ENCODE data around the gene LRRN4. TPM values are rescaled to one million over a fixed set of nuclear protein-coding genes. Genes with fewer than 3 reads are reported as not detected.

The LRRN4 gene
- total RNA-seq, 1 experiment from 2014 or later = 0.57 TPM

- ATAC-seq (no peak), DNase-seq (ENCODE audit: low read depth, low spot score) (no peak)
- Histone ChIP-seq H3K4me3 (ENCODE audit: low read depth in 2 of 2, low read length in 2 of 2) (no peak overlapping the region), H3K36me3 (ENCODE audit: control insufficient read depth, insufficient read depth, low read length) (peaks cover 12% of the 10 kb centered on the region), H3K9me3 (ENCODE audit: control insufficient read depth, insufficient read depth, low read depth, low read length) (no peaks in the 10 kb centered on the region), H3K27ac (ENCODE audit: low read length) (no peak overlapping the region), H3K27me3 (ENCODE audit: control insufficient read depth, insufficient read depth, low read length) (no peaks in the 10 kb centered on the region), H3K4me1 (ENCODE audit: control insufficient read depth, insufficient read depth, low read length) (no peaks in the 10 kb centered on the region)
- CTCF ChIA-PET = no interaction called here
- in situ Hi-C loops (cut with HindIII; ENCODE audit: low pct_unique_long_range_greater_than_20kb, low sequenced_read_pairs) = no loop called here
- no TSS peak for BruUV-seq (replicated peaks)
- no peak for TF ChIP-seq CTCF (IDR thresholded peaks at IDR 0.05)
- TF ChIP-seq TCF7L2 (IDR thresholded peaks at IDR 0.05; ENCODE audit: low read depth, low read length) = no peak
- TF ChIP-seq, protein P1, sequence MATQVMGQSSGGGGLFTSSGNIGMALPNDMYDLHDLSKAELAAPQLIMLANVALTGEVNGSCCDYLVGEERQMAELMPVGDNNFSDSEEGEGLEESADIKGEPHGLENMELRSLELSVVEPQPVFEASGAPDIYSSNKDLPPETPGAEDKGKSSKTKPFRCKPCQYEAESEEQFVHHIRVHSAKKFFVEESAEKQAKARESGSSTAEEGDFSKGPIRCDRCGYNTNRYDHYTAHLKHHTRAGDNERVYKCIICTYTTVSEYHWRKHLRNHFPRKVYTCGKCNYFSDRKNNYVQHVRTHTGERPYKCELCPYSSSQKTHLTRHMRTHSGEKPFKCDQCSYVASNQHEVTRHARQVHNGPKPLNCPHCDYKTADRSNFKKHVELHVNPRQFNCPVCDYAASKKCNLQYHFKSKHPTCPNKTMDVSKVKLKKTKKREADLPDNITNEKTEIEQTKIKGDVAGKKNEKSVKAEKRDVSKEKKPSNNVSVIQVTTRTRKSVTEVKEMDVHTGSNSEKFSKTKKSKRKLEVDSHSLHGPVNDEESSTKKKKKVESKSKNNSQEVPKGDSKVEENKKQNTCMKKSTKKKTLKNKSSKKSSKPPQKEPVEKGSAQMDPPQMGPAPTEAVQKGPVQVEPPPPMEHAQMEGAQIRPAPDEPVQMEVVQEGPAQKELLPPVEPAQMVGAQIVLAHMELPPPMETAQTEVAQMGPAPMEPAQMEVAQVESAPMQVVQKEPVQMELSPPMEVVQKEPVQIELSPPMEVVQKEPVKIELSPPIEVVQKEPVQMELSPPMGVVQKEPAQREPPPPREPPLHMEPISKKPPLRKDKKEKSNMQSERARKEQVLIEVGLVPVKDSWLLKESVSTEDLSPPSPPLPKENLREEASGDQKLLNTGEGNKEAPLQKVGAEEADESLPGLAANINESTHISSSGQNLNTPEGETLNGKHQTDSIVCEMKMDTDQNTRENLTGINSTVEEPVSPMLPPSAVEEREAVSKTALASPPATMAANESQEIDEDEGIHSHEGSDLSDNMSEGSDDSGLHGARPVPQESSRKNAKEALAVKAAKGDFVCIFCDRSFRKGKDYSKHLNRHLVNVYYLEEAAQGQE (IDR thresholded peaks at IDR 0.05; ENCODE audit: insufficient read depth in 1 of 2, low read depth in 2 of 2, low read length in 1 of 2) = no peak
- TF ChIP-seq SIN3A (IDR thresholded peaks at IDR 0.05; ENCODE audit: borderline replicate concordance, insufficient read depth, low read depth, low read length) = no peak
- no peak for TF ChIP-seq POLR2AphosphoS5 (IDR thresholded peaks at IDR 0.05; ENCODE audit: low read depth, low read length)
- intact Hi-C loops (cut with micrococcal nuclease; ENCODE audit: unreplicated experiment) = no loop called here
- POLR2A ChIA-PET = no interaction called here
These were observed 36.4 kb downstream of the LRRN4 start for GRCh38 chr20:6017467-6017866.

GRCh38 chr20:6014957-6015356 is 38.9 kb downstream of the LRRN4 start:
- Histone ChIP-seq H3K4me3 (ENCODE audit: low read depth in 2 of 2, low read length in 2 of 2) (no peak overlapping the region), H3K9me3 (ENCODE audit: control insufficient read depth, insufficient read depth, low read depth, low read length) (no peaks in the 10 kb centered on the region), H3K27me3 (ENCODE audit: control insufficient read depth, insufficient read depth, low read length) (no peaks in the 10 kb centered on the region), H3K27ac (ENCODE audit: low read length) (no peak overlapping the region), H3K36me3 (ENCODE audit: control insufficient read depth, insufficient read depth, low read length) (peaks cover 21% of the 10 kb centered on the region), H3K4me1 (ENCODE audit: control insufficient read depth, insufficient read depth, low read length) (no peaks in the 10 kb centered on the region)
- no TSS peak for BruUV-seq (replicated peaks)
- in situ Hi-C loops (cut with HindIII; ENCODE audit: low pct_unique_long_range_greater_than_20kb, low sequenced_read_pairs) = no loop called here
- TF ChIP-seq POLR2AphosphoS5 (IDR thresholded peaks at IDR 0.05; ENCODE audit: low read depth, low read length) (no peak), CTCF (IDR thresholded peaks at IDR 0.05) (no peak), SIN3A (IDR thresholded peaks at IDR 0.05; ENCODE audit: borderline replicate concordance, insufficient read depth, low read depth, low read length) (no peak), TCF7L2 (IDR thresholded peaks at IDR 0.05; ENCODE audit: low read depth, low read length) (no peak)
- TF ChIP-seq, protein P1 (IDR thresholded peaks at IDR 0.05; ENCODE audit: insufficient read depth in 1 of 2, low read depth in 2 of 2, low read length in 1 of 2) = no peak
- DNase-seq (ENCODE audit: low read depth, low spot score) = no peak
- ChIA-PET CTCF (no interaction called here), POLR2A (no interaction called here)
- no peak for ATAC-seq
- intact Hi-C loops (cut with micrococcal nuclease; ENCODE audit: unreplicated experiment) = no loop called here

All from Panc1 (cell line).